ENCODE data around the gene CDC42. TPM values are rescaled to one million over a fixed set of nuclear protein-coding genes. Genes with fewer than 3 reads are reported as not detected.
A peak's percentile ranks its signal among the peaks of the same experiment; 100 is the strongest.

Gene CDC42
- total and polyA plus RNA-seq, 2 of the 13 experiments (the other 11 are each of a cell fraction or from before 2014, with no cell fraction given), result 138 to 237 TPM

DNA sequence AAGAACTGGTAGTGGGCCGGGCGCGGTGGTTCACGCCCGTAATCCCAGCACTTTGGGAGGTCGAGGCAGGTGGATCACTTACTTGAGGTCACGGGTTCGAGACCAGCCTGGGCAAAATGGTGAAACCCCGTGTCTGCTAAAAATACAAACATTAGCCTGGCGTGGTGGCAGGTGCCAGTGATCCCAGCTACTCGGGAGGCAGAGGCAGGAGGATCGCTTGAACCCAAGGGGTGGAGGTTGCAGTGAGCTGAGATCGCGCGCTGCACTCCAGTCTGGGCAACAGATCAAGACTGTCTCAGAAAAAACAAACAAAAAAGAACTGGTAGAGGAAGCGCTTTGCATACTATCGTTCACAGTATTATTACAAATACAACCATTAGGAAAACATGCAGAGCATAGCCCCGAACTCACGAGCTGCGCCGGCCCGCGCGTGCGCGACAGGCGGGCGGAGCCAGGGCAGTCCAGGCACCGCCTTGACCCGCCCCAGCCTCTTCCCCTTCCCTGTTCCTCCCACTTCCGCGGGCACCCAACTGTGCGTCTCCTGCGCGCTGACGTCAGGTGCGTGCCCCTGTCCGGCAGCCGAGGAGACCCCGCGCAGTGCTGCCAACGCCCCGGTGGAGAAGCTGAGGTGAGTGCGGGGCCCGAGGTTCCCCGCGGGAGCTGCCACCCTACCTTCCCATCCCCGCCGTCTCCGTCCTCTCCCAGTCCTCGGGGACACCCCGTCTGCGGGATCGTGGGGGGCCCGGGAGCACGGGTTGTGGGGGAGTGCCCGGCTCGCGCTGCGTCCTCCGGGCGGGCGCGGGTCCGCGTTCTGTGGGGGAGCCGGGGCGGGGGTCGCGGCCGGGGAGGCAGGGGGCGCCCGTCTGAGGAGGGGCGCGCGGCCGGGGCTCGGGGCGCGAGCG lies at the start of gene CDC42 (continued):
- TF ChIP-seq, protein P1, sequence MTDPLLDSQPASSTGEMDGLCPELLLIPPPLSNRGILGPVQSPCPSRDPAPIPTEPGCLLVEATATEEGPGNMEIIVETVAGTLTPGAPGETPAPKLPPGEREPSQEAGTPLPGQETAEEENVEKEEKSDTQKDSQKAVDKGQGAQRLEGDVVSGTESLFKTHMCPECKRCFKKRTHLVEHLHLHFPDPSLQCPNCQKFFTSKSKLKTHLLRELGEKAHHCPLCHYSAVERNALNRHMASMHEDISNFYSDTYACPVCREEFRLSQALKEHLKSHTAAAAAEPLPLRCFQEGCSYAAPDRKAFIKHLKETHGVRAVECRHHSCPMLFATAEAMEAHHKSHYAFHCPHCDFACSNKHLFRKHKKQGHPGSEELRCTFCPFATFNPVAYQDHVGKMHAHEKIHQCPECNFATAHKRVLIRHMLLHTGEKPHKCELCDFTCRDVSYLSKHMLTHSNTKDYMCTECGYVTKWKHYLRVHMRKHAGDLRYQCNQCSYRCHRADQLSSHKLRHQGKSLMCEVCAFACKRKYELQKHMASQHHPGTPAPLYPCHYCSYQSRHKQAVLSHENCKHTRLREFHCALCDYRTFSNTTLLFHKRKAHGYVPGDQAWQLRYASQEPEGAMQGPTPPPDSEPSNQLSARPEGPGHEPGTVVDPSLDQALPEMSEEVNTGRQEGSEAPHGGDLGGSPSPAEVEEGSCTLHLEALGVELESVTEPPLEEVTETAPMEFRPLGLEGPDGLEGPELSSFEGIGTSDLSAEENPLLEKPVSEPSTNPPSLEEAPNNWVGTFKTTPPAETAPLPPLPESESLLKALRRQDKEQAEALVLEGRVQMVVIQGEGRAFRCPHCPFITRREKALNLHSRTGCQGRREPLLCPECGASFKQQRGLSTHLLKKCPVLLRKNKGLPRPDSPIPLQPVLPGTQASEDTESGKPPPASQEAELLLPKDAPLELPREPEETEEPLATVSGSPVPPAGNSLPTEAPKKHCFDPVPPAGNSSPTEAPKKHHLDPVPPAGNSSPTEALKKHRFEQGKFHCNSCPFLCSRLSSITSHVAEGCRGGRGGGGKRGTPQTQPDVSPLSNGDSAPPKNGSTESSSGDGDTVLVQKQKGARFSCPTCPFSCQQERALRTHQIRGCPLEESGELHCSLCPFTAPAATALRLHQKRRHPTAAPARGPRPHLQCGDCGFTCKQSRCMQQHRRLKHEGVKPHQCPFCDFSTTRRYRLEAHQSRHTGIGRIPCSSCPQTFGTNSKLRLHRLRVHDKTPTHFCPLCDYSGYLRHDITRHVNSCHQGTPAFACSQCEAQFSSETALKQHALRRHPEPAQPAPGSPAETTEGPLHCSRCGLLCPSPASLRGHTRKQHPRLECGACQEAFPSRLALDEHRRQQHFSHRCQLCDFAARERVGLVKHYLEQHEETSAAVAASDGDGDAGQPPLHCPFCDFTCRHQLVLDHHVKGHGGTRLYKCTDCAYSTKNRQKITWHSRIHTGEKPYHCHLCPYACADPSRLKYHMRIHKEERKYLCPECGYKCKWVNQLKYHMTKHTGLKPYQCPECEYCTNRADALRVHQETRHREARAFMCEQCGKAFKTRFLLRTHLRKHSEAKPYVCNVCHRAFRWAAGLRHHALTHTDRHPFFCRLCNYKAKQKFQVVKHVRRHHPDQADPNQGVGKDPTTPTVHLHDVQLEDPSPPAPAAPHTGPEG (CRISPR knock-in tag; IDR thresholded peaks at IDR 0.05), result no peak; the same call in 1 of the 2 replicates
- no peak for TF ChIP-seq ZNF672 (CRISPR knock-in tag; IDR thresholded peaks at IDR 0.05)
- peak; percentile 88 for TF ChIP-seq ZMAT3 (CRISPR knock-in tag; conservative IDR thresholded peaks at IDR 0.05)
- peak; percentile 50; the same call in 1 of the 2 replicates for TF ChIP-seq ZNF501 (CRISPR knock-in tag; IDR thresholded peaks at IDR 0.05)
- TF ChIP-seq, protein P2, sequence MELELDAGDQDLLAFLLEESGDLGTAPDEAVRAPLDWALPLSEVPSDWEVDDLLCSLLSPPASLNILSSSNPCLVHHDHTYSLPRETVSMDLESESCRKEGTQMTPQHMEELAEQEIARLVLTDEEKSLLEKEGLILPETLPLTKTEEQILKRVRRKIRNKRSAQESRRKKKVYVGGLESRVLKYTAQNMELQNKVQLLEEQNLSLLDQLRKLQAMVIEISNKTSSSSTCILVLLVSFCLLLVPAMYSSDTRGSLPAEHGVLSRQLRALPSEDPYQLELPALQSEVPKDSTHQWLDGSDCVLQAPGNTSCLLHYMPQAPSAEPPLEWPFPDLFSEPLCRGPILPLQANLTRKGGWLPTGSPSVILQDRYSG (CRISPR knock-in tag; IDR thresholded peaks at IDR 0.05), result no peak
- TF ChIP-seq ASH2L (IDR thresholded peaks at IDR 0.05; ENCODE audit: insufficient read length, low read depth, low read length), result no peak
- TF ChIP-seq, protein P3, sequence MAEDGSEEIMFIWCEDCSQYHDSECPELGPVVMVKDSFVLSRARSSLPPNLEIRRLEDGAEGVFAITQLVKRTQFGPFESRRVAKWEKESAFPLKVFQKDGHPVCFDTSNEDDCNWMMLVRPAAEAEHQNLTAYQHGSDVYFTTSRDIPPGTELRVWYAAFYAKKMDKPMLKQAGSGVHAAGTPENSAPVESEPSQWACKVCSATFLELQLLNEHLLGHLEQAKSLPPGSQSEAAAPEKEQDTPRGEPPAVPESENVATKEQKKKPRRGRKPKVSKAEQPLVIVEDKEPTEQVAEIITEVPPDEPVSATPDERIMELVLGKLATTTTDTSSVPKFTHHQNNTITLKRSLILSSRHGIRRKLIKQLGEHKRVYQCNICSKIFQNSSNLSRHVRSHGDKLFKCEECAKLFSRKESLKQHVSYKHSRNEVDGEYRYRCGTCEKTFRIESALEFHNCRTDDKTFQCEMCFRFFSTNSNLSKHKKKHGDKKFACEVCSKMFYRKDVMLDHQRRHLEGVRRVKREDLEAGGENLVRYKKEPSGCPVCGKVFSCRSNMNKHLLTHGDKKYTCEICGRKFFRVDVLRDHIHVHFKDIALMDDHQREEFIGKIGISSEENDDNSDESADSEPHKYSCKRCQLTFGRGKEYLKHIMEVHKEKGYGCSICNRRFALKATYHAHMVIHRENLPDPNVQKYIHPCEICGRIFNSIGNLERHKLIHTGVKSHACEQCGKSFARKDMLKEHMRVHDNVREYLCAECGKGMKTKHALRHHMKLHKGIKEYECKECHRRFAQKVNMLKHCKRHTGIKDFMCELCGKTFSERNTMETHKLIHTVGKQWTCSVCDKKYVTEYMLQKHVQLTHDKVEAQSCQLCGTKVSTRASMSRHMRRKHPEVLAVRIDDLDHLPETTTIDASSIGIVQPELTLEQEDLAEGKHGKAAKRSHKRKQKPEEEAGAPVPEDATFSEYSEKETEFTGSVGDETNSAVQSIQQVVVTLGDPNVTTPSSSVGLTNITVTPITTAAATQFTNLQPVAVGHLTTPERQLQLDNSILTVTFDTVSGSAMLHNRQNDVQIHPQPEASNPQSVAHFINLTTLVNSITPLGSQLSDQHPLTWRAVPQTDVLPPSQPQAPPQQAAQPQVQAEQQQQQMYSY (CRISPR knock-in tag; IDR thresholded peaks at IDR 0.05), result no peak
- TF ChIP-seq ZBTB42 (CRISPR knock-in tag; IDR thresholded peaks at IDR 0.05), result no peak
- TF ChIP-seq, protein P4, sequence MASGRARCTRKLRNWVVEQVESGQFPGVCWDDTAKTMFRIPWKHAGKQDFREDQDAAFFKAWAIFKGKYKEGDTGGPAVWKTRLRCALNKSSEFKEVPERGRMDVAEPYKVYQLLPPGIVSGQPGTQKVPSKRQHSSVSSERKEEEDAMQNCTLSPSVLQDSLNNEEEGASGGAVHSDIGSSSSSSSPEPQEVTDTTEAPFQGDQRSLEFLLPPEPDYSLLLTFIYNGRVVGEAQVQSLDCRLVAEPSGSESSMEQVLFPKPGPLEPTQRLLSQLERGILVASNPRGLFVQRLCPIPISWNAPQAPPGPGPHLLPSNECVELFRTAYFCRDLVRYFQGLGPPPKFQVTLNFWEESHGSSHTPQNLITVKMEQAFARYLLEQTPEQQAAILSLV (CRISPR knock-in tag; IDR thresholded peaks at IDR 0.05; ENCODE audit: borderline replicate concordance), result peak; percentile 63; the same call in 1 of the 2 replicates
- no peak for TF ChIP-seq NPAS2 (CRISPR knock-in tag; IDR thresholded peaks at IDR 0.05; ENCODE audit: borderline replicate concordance)
- TF ChIP-seq, protein P5, sequence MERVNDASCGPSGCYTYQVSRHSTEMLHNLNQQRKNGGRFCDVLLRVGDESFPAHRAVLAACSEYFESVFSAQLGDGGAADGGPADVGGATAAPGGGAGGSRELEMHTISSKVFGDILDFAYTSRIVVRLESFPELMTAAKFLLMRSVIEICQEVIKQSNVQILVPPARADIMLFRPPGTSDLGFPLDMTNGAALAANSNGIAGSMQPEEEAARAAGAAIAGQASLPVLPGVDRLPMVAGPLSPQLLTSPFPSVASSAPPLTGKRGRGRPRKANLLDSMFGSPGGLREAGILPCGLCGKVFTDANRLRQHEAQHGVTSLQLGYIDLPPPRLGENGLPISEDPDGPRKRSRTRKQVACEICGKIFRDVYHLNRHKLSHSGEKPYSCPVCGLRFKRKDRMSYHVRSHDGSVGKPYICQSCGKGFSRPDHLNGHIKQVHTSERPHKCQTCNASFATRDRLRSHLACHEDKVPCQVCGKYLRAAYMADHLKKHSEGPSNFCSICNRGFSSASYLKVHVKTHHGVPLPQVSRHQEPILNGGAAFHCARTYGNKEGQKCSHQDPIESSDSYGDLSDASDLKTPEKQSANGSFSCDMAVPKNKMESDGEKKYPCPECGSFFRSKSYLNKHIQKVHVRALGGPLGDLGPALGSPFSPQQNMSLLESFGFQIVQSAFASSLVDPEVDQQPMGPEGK (CRISPR knock-in tag; IDR thresholded peaks at IDR 0.05), result peak; percentile 72; the same call in 1 of the 2 replicates

All from HepG2 (cell line).